Activated B cell treated with CpG ODN at 0.5 μM for 24 hours (primary cell): Measurements from ENCODE around the gene LARGE1. TPM values are rescaled to one million over a fixed set of nuclear protein-coding genes. Genes with fewer than 3 reads are reported as not detected.

Experiments
- ATAC-seq: fragments of 200-7000 bp; cut with Tn5 transposase; one replicate; pipeline ENCODE4 v1.10.0; 2021; ENCODE audit warnings: low read depth, mild to moderate bottlenecking, moderate library complexity
- CTCF ChIA-PET: fragments of 350-600 bp; sonication (Branson Sonifier 250); formaldehyde crosslinking; loops from one replicate; lab custom pipeline; 2021; ENCODE audit warnings: antibody characterized with exemption; lab: Charles Lee
- POLR2A ChIA-PET: fragments of 350-600 bp; sonication (Branson Sonifier 250); formaldehyde crosslinking; loops from one replicate; lab custom pipeline; 2021; ENCODE audit warnings: antibody characterized with exemption; lab: Charles Lee
- DNase-seq: peaks from one replicate; pipeline ENCODE4 v3.0.0; 2022
- H3K27ac Mint-ChIP-seq: one replicate; pipeline ENCODE4 v1.8.0; 2020; ENCODE audit warnings: mixed read lengths
- H3K27me3 Mint-ChIP-seq: one replicate; pipeline ENCODE4 v1.8.0; 2021; ENCODE audit warnings: mixed read lengths
- H3K36me3 Mint-ChIP-seq: one replicate; pipeline ENCODE4 v1.8.0; 2021; ENCODE audit warnings: low read depth, mixed read lengths
- H3K4me1 Mint-ChIP-seq: one replicate; pipeline ENCODE4 v1.8.0; 2021; ENCODE audit warnings: mixed read lengths
- H3K4me3 Mint-ChIP-seq: one replicate; pipeline ENCODE4 v1.8.0; 2020; ENCODE audit warnings: mild to moderate bottlenecking, mixed read lengths
- H3K9me3 Mint-ChIP-seq: one replicate; pipeline ENCODE4 v1.8.0; 2020; ENCODE audit warnings: mixed read lengths
- CTCF ChIP-seq: fragments of 200-600 bp; IDR thresholded peaks from one replicate; pipeline ENCODE4 v1.8.0; 2022; ENCODE audit warnings: antibody characterized with exemption, mild to moderate bottlenecking
- intact Hi-C: fragments of 100-400 bp; cut with micrococcal nuclease; formaldehyde crosslinking; loops from one replicate; pipeline ENCODE4 v1.15.1; 2024
- total RNA-seq: library from RNA; stranded (reverse); gene quantifications from 2 replicates; pipeline ENCODE4 v1.2.3, GENCODE V29; 2022

The LARGE1 gene
- total RNA-seq, 1 donor from 2014 or later, result 22.2 TPM

- no peak for TF ChIP-seq CTCF
- ATAC-seq (no peak), DNase-seq (no peak)
- POLR2A ChIA-PET, result interaction anchor here (1.1 kb wide), 1 partner anchor 10 kb away, joined by 7 read pairs; no protein-coding TSS in a partner anchor
- no peaks in the 10 kb centered on the region for H3K9me3 Mint-ChIP-seq
- intact Hi-C loops, result no loop called here
- no peak overlapping the region for H3K27ac Mint-ChIP-seq
- H3K27me3 Mint-ChIP-seq, result no peaks in the 10 kb centered on the region
- CTCF ChIA-PET, result interaction anchor here (2.0 kb wide), 1 partner anchor 14 kb away, joined by 9 read pairs; no protein-coding TSS in a partner anchor
- H3K4me1 Mint-ChIP-seq, result peaks cover 15% of the 10 kb centered on the region
- H3K36me3 Mint-ChIP-seq, result peaks cover 16% of the 10 kb centered on the region
- H3K4me3 Mint-ChIP-seq, result no peak overlapping the region
Observed at GRCh38 chr22:33909075-33909458, 11.2 kb downstream of the LARGE1 start.

- no peak for TF ChIP-seq CTCF
- ATAC-seq (no peak), DNase-seq (no peak)
- intact Hi-C loops, result no loop called here
- POLR2A ChIA-PET, result interaction anchor here (0.6 kb wide), 1 partner anchor 50 kb away, joined by 3 read pairs; no protein-coding TSS in a partner anchor
- H3K4me3 Mint-ChIP-seq, result no peak overlapping the region
- H3K27me3 Mint-ChIP-seq, result no peaks in the 10 kb centered on the region
- no peaks in the 10 kb centered on the region for H3K9me3 Mint-ChIP-seq
- CTCF ChIA-PET, result interaction anchor here (2.0 kb wide), 1 partner anchor 15 kb away, joined by 9 read pairs; no protein-coding TSS in a partner anchor
- H3K4me1 Mint-ChIP-seq, result peaks cover 13% of the 10 kb centered on the region
- H3K36me3 Mint-ChIP-seq, result peaks cover 18% of the 10 kb centered on the region
- no peak overlapping the region for H3K27ac Mint-ChIP-seq
Observed at GRCh38 chr22:33908171-33909074, 11.9 kb downstream of the LARGE1 start.

GRCh38 chr22:33906954-33907353, 13.3 kb downstream of the LARGE1 start:
- intact Hi-C loops, result no loop called here
- CTCF ChIA-PET, result no interaction called here
- Mint-ChIP-seq H3K4me3 (no peak overlapping the region), H3K36me3 (peaks cover 18% of the 10 kb centered on the region), H3K9me3 (no peaks in the 10 kb centered on the region), H3K4me1 (peaks cover 13% of the 10 kb centered on the region), H3K27ac (no peak overlapping the region), H3K27me3 (no peaks in the 10 kb centered on the region)
- POLR2A ChIA-PET, result no interaction called here
- ATAC-seq (no peak), DNase-seq (no peak)
- no peak for TF ChIP-seq CTCF

GRCh38 chr22:33906475-33906874, 13.8 kb downstream of the LARGE1 start:
- TF ChIP-seq CTCF, result no peak
- peaks cover 18% of the 10 kb centered on the region for H3K36me3 Mint-ChIP-seq
- peaks cover 10% of the 10 kb centered on the region for H3K4me1 Mint-ChIP-seq
- no peaks in the 10 kb centered on the region for H3K9me3 Mint-ChIP-seq
- ATAC-seq, result no peak
- intact Hi-C loops, result no loop called here
- no peak overlapping the region for H3K4me3 Mint-ChIP-seq
- no peak overlapping the region for H3K27ac Mint-ChIP-seq
- no peak for DNase-seq
- no peaks in the 10 kb centered on the region for H3K27me3 Mint-ChIP-seq
- ChIA-PET POLR2A (no interaction called here), CTCF (no interaction called here)

GRCh38 chr22:33903012-33903411, 17.3 kb downstream of the LARGE1 start:
- Mint-ChIP-seq H3K4me3 (no peak overlapping the region), H3K27me3 (no peaks in the 10 kb centered on the region), H3K4me1 (peaks cover 16% of the 10 kb centered on the region), H3K27ac (no peak overlapping the region), H3K36me3 (peaks cover 4% of the 10 kb centered on the region), H3K9me3 (no peaks in the 10 kb centered on the region)
- no peak for DNase-seq
- CTCF ChIA-PET, result no interaction called here
- no peak for TF ChIP-seq CTCF
- no peak for ATAC-seq
- POLR2A ChIA-PET, result no interaction called here
- intact Hi-C loops, result no loop called here
